ENCODE measurements around the gene TMEM101. TPM values are rescaled to one million over a fixed set of nuclear protein-coding genes. Genes with fewer than 3 reads are reported as not detected.
A peak's percentile ranks its signal among the peaks of the same experiment; 100 is the strongest.
"Not testable (repeated sequence)": the region's sequence is repeated elsewhere in the genome, so short reads cannot be mapped to it uniquely, and the experiment has no call there.

TMEM101 gene
- total RNA-seq, 1 donor from 2014 or later: 19.0 TPM

DNA sequence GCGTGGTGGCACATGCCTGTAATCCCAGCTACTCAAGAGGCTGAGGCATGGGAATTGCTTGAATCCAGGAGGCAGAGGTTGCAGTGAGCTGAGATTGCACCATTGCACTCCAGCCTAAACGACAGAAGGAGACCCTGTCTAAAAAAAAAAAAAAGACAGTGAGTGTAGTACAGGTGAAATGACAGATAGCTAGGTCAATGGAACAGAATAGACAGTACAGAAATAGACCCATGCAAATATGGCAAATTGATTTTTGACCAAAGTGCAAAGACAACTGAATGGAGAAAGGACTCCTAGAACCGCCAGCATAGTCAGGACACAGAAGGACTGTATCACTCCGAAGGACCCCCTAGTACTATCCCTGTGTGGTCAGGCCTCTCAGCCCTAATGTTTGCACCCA, 44.4 kb downstream of the TMEM101 start:
- Mint-ChIP-seq H3K27me3 (ENCODE audit: low read depth) (peaks cover 29% of the 10 kb centered on the region), H3K27ac (ENCODE audit: unreplicated experiment) (no peak overlapping the region), H3K9me3 (ENCODE audit: low read depth) (no peaks in the 10 kb centered on the region), H3K4me3 (ENCODE audit: unreplicated experiment) (no peak overlapping the region), H3K36me3 (ENCODE audit: low read depth) (peaks cover 2% of the 10 kb centered on the region), H3K4me1 (ENCODE audit: low read depth) (no peaks in the 10 kb centered on the region)
- TF ChIP-seq CTCF (IDR thresholded peaks at IDR 0.05): no peak
- DNase-seq (ENCODE audit: low spot score): peak; percentile 1

DNA sequence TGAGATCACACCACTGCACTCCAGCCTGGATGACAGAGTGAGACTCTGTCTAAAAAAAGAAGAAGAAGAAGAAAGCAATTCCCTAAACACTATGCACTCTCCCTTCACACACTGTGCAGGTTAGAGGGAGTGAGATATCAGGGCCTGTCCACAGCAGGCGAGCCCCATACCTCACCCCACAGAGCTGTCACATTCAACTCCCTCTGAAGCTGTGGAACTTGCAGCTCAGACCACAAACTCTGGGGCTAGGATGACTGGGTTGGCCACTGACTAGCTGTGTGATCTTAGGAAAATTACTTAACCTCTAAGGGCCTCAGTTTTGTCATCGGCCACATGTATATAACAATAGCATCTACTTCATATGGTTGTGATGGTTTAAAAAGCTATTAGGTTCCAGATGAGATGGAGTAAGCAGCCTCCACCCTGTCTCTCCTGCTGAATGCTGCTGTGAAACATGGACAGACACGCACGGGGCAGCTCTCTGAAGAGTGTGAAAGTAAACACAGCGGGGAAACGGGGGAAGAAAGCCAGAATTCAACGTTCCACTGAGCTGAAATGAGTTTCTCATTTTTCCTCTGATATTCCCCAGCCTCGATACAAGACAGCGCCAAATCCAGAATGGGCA, 47.4 kb downstream of the TMEM101 start:
- no peaks in the 10 kb centered on the region for H3K4me1 Mint-ChIP-seq (ENCODE audit: low read depth)
- H3K9me3 Mint-ChIP-seq (ENCODE audit: low read depth): no peaks in the 10 kb centered on the region
- DNase-seq (ENCODE audit: low spot score): peak; percentile 6
- TF ChIP-seq CTCF (IDR thresholded peaks at IDR 0.05): no peak
- no peak overlapping the region for H3K4me3 Mint-ChIP-seq (ENCODE audit: unreplicated experiment)
- H3K27me3 Mint-ChIP-seq (ENCODE audit: low read depth): peaks cover 29% of the 10 kb centered on the region
- H3K27ac Mint-ChIP-seq (ENCODE audit: unreplicated experiment): no peak overlapping the region
- H3K36me3 Mint-ChIP-seq (ENCODE audit: low read depth): peaks cover 2% of the 10 kb centered on the region

DNA sequence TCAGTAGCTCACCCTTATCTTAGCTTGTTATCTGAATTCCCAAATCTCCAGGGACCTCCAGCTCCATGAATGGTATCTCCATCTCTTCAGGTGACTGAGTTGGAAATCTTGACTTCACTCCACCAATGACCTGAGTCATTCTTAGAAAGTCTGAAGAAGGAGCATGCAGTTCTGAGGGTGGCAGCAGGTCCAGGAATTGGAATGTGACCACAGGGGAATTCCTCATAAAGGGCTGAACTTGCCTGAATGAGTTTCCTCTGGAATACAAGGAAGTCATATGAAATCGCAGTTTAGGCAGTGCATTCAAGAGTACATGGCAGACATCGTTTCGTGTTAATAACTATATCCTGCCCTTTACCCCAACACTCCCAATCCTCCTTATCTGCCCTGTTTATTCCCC, 48.5 kb downstream of the TMEM101 start:
- no peak overlapping the region for H3K4me3 Mint-ChIP-seq (ENCODE audit: unreplicated experiment)
- no peak overlapping the region for H3K27ac Mint-ChIP-seq (ENCODE audit: unreplicated experiment)
- peaks cover 33% of the 10 kb centered on the region for H3K27me3 Mint-ChIP-seq (ENCODE audit: low read depth)
- peaks cover 2% of the 10 kb centered on the region for H3K36me3 Mint-ChIP-seq (ENCODE audit: low read depth)
- no peak for TF ChIP-seq CTCF (IDR thresholded peaks at IDR 0.05)
- H3K9me3 Mint-ChIP-seq (ENCODE audit: low read depth): no peaks in the 10 kb centered on the region
- DNase-seq (ENCODE audit: low spot score): no peak
- H3K4me1 Mint-ChIP-seq (ENCODE audit: low read depth): no peaks in the 10 kb centered on the region

- peaks cover 2% of the 10 kb centered on the region for H3K36me3 Mint-ChIP-seq (ENCODE audit: low read depth)
- H3K4me1 Mint-ChIP-seq (ENCODE audit: low read depth): no peaks in the 10 kb centered on the region
- no peak for TF ChIP-seq CTCF (IDR thresholded peaks at IDR 0.05)
- no peak overlapping the region for H3K4me3 Mint-ChIP-seq (ENCODE audit: unreplicated experiment)
- H3K27ac Mint-ChIP-seq (ENCODE audit: unreplicated experiment): no peak overlapping the region
- H3K27me3 Mint-ChIP-seq (ENCODE audit: low read depth): peaks cover 27% of the 10 kb centered on the region
- peak; percentile 7 for DNase-seq (ENCODE audit: low spot score)
- no peaks in the 10 kb centered on the region for H3K9me3 Mint-ChIP-seq (ENCODE audit: low read depth)
Observed at GRCh38 chr17:43962479-43962878, 52.3 kb downstream of the TMEM101 start.

GRCh38 chr17:43961954-43962353, 52.8 kb downstream of the TMEM101 start:
- Mint-ChIP-seq H3K4me3 (ENCODE audit: unreplicated experiment) (no peak overlapping the region), H3K4me1 (ENCODE audit: low read depth) (no peaks in the 10 kb centered on the region), H3K36me3 (ENCODE audit: low read depth) (peaks cover 2% of the 10 kb centered on the region)

DNA sequence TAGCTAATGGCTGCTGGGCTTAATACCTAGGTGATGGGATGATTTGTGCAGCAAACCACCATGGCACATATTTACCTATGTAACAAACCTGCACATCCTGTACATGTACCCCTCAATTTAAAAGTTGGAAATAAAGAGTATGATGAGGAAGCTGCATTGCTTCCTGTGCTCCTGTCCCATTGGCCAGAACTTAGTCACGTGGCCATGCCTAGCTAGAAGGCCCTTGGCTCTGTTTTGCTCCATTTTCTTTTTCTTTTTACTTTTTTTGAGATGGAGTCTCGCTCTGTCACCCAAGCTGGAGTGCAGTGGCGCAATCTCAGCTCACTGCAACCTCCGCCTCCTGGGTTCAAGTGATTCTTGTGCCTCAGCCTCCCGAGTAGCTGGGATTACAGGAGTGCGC, 53.5 kb downstream of the TMEM101 start:
- DNase-seq (ENCODE audit: low spot score); H3K36me3 Mint-ChIP-seq (ENCODE audit: low read depth); H3K4me3 Mint-ChIP-seq (ENCODE audit: unreplicated experiment); H3K4me1 Mint-ChIP-seq (ENCODE audit: low read depth); H3K27ac Mint-ChIP-seq (ENCODE audit: unreplicated experiment); H3K9me3 Mint-ChIP-seq (ENCODE audit: low read depth): not testable (repeated sequence)
- H3K27me3 Mint-ChIP-seq (ENCODE audit: low read depth): peaks cover 23% of the 10 kb centered on the region

More at GRCh38 chr17:43961954-43962353, 52.8 kb downstream of the TMEM101 start:
- H3K27me3 Mint-ChIP-seq (ENCODE audit: low read depth): peaks cover 26% of the 10 kb centered on the region
- no peak overlapping the region for H3K27ac Mint-ChIP-seq (ENCODE audit: unreplicated experiment)
- TF ChIP-seq CTCF (IDR thresholded peaks at IDR 0.05): no peak
- no peak for DNase-seq (ENCODE audit: low spot score)
- no peaks in the 10 kb centered on the region for H3K9me3 Mint-ChIP-seq (ENCODE audit: low read depth)

Measured in chondrocyte (in vitro differentiated cells).